Upper lobe of left lung (tissue), 4 donors: ENCODE data around the gene DCDC2.

Source experiments
- EP300 ChIP-seq, 4 donors: sonication (generic); formaldehyde crosslinking; IDR thresholded peaks; one replicate each; pipeline ENCODE4 v1.5.1; 2017; ENCODE audit warnings: antibody characterized with exemption in 4 of 4, control low read depth in 2 of 4
- POLR2A ChIP-seq, 4 donors: fragments of 450-650 bp; IDR thresholded peaks; one replicate each; pipeline ENCODE4 v1.5.1; 2016 to 2017; ENCODE audit warnings: antibody characterized with exemption in 4 of 4, mild to moderate bottlenecking in 2 of 4
- POLR2AphosphoS5 ChIP-seq, 2 donors: sonication (generic); formaldehyde crosslinking; IDR thresholded peaks; one replicate each; pipeline ENCODE4 v1.5.1; 2017; ENCODE audit warnings: antibody characterized with exemption in 2 of 2
- TF ChIP-seq, protein P1 (sequence below), 6 experiments: fragments of 450-650 bp in 4 of 6; fragments of 200-600 bp in 2 of 6; sonication (generic) in 2 of 6; IDR thresholded peaks; one replicate each; pipeline ENCODE4 v1.5.1; 2016 to 2019; ENCODE audit warnings: antibody characterized with exemption in 6 of 6

DNA sequence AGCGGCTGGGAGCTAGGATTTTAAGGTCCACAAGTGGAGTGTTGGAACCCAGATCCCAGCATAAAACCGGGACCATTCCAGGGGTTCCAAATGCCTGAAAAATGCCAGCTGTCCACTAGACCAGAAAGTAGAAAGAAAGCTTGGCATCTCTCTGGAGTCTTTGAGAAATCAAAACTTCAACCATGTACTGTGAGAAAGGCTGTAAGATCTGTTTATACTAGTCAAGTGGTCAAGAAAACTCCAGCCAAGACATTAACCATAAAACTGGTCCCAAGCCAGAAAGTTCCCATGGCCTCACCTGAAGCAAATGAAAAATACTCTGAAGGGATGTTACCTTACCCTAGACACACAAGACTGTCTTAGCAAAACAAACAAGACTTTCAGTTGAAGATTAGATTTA lies 112.6 kb downstream of the DCDC2 start:
- TF ChIP-seq POLR2A (IDR thresholded peaks at IDR 0.05) (no peak), POLR2AphosphoS5 (IDR thresholded peaks at IDR 0.05) (no peak), EP300 (IDR thresholded peaks at IDR 0.05) (no peak)
- TF ChIP-seq, protein P1, sequence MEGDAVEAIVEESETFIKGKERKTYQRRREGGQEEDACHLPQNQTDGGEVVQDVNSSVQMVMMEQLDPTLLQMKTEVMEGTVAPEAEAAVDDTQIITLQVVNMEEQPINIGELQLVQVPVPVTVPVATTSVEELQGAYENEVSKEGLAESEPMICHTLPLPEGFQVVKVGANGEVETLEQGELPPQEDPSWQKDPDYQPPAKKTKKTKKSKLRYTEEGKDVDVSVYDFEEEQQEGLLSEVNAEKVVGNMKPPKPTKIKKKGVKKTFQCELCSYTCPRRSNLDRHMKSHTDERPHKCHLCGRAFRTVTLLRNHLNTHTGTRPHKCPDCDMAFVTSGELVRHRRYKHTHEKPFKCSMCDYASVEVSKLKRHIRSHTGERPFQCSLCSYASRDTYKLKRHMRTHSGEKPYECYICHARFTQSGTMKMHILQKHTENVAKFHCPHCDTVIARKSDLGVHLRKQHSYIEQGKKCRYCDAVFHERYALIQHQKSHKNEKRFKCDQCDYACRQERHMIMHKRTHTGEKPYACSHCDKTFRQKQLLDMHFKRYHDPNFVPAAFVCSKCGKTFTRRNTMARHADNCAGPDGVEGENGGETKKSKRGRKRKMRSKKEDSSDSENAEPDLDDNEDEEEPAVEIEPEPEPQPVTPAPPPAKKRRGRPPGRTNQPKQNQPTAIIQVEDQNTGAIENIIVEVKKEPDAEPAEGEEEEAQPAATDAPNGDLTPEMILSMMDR (IDR thresholded peaks at IDR 0.05) = no peak
